Measurements from ENCODE around the gene CYP2A13.
A peak's percentile ranks its signal among the peaks of the same experiment; 100 is the strongest.
"Not testable (repeated sequence)": the region's sequence is repeated elsewhere in the genome, so short reads cannot be mapped to it uniquely, and the experiment has no call there.

The CYP2A13 gene

GRCh38 chr19:41088151-41088550 lies at the start of gene CYP2A13:
CYP2A13 (plus strand) TSS chr19:41088451; CDS start chr19:41088472, 21 bp downstream.
- no peak for DNase-seq

- DNase-seq = no peak
These were observed 48.4 kb upstream of the CYP2A13 start for GRCh38 chr19:41039806-41040205.

GRCh38 chr19:41045095-41045494 lies 43.2 kb upstream of the CYP2A13 start:
- not testable (repeated sequence) for DNase-seq

GRCh38 chr19:41050426-41050825 lies 37.8 kb upstream of the CYP2A13 start:
- no peak for DNase-seq

- DNase-seq = not testable (repeated sequence)
These were observed 36.1 kb upstream of the CYP2A13 start for GRCh38 chr19:41052162-41052561.

- DNase-seq = not testable (repeated sequence)
These were observed 34.9 kb upstream of the CYP2A13 start for GRCh38 chr19:41053331-41053730.

GRCh38 chr19:41064974-41065569 lies 23.2 kb upstream of the CYP2A13 start:
- DNase-seq = peak; percentile 3

GRCh38 chr19:41076286-41076685 lies 12.0 kb upstream of the CYP2A13 start:
- no peak for DNase-seq

GRCh38 chr19:41083516-41083915 lies 4.7 kb upstream of the CYP2A13 start:
- peak; percentile 2 for DNase-seq

- DNase-seq = no peak
These were observed 2.4 kb upstream of the CYP2A13 start for GRCh38 chr19:41085748-41086415.

GRCh38 chr19:41089959-41090358 lies 1.7 kb downstream of the CYP2A13 start:
- no peak for DNase-seq

GRCh38 chr19:41095703-41096102 lies 7.5 kb downstream of the CYP2A13 start:
- no peak for DNase-seq

GRCh38 chr19:41096353-41096752 lies 8.1 kb downstream of the CYP2A13 start:
- no peak for DNase-seq

GRCh38 chr19:41097302-41097701 lies 9.1 kb downstream of the CYP2A13 start:
- no peak for DNase-seq

GRCh38 chr19:41098762-41099161 lies 10.5 kb downstream of the CYP2A13 start:
- no peak for DNase-seq

- DNase-seq = not testable (repeated sequence)
These were observed 14.0 kb downstream of the CYP2A13 start for GRCh38 chr19:41102210-41102609.

- no peak for DNase-seq
These were observed 17.9 kb downstream of the CYP2A13 start for GRCh38 chr19:41106177-41106576.

- no peak for DNase-seq
These were observed 23.0 kb downstream of the CYP2A13 start for GRCh38 chr19:41111296-41111695.

GRCh38 chr19:41111750-41112295 lies 23.6 kb downstream of the CYP2A13 start:
- no peak for DNase-seq

- no peak for DNase-seq
These were observed 24.6 kb downstream of the CYP2A13 start for GRCh38 chr19:41112728-41113290.

- DNase-seq = no peak
These were observed 25.9 kb downstream of the CYP2A13 start, which contains the start of gene CYP2F1 for GRCh38 chr19:41114132-41114531. CYP2F1 (plus strand) TSS chr19:41114432; CDS start chr19:41116189, 1,757 bp downstream.

- DNase-seq = no peak
These were observed 28.0 kb downstream of the CYP2A13 start for GRCh38 chr19:41116261-41116660.

- DNase-seq = not testable (repeated sequence)
These were observed 33.0 kb downstream of the CYP2A13 start for GRCh38 chr19:41120929-41121911.
